ENCODE data around the gene TMEM100. TPM values are rescaled to one million over a fixed set of nuclear protein-coding genes. Genes with fewer than 3 reads are reported as not detected.

TMEM100 gene
- total RNA-seq, 1 experiment from 2014 or later = not detected

DNA sequence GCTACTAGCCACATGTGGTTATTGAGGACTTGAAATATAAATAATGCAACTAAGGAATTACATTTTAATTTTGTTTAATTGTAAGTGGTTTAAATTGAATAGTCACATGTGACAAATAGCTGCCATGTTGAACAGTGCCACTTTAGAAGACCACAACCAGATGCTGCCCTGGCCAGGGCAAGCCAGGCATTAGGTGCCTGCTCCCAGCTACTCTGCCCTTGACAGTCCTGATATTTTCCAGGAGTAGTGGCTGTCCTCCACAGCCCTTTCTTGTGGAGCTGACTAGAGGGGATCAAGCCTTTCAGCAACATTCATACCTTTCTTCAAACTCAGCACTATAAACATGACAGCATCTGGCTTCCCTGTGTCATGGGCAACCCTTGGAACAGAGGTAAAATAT is 31.0 kb downstream of the TMEM100 start:
- H3K4me3 ChIP-seq = no peak overlapping the region
- TF ChIP-seq CTCF (conservative IDR thresholded peaks at IDR 0.05) = no peak
- TF ChIP-seq EZH2 (IDR thresholded peaks at IDR 0.05; ENCODE audit: low read depth) = no peak
- no peaks in the 10 kb centered on the region for H3K4me1 ChIP-seq (replicated peaks; ENCODE audit: insufficient read depth)
- intact Hi-C loops (cut with micrococcal nuclease; ENCODE audit: unreplicated experiment) = no loop called here
- peaks cover 61% of the 10 kb centered on the region for H3K27me3 ChIP-seq (ENCODE audit: insufficient read depth, low read depth)
- POLR2A ChIA-PET (ENCODE audit: unreplicated experiment) = no interaction called here
- H2AFZ ChIP-seq = no peak overlapping the region
- no peaks in the 10 kb centered on the region for H3K79me2 ChIP-seq (ENCODE audit: low read depth)
- H3K4me2 ChIP-seq = no peak overlapping the region
- no peaks in the 10 kb centered on the region for H3F3A ChIP-seq (ENCODE audit: insufficient read depth, low read depth)
- H3K9me3 ChIP-seq (ENCODE audit: insufficient read depth, low read depth) = no peaks in the 10 kb centered on the region
- CTCF ChIA-PET = interaction anchor here (0.6 kb wide), 1 partner anchor 286 kb away, joined by 3 read pairs; no protein-coding TSS in a partner anchor
- no peak for DNase-seq
- no TSS peak for BruUV-seq (replicated peaks)
- no peaks in the 10 kb centered on the region for H3K36me3 ChIP-seq (ENCODE audit: low read depth)
- no peaks in the 10 kb centered on the region for H4K20me1 ChIP-seq (ENCODE audit: insufficient read depth)
- no peaks in the 10 kb centered on the region for H3K9me2 ChIP-seq (ENCODE audit: insufficient read depth)
- no peak overlapping the region for H3K27ac ChIP-seq

- POLR2A ChIA-PET (ENCODE audit: unreplicated experiment) = no interaction called here
Observed at GRCh38 chr17:55690105-55690508, 32.6 kb downstream of the TMEM100 start.

DNA sequence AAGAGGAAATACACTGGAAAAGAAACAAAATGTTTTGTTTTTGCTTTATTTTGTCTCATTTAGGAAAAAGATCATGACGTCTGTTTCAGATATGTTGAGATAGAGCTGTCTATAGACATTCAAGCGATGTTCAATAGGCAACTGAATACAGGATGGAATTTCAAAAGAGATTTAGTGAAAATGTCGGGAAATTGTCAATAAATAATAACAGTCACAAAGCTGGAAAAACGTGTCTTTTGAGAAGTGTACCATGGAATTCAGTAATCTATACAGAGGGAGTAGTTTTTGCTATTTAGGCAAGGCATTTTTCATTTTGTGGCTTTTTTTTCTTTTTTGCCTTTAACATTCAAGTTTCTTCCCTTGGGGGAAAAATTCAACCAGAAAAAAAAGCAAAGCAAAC is 33.0 kb downstream of the TMEM100 start:
- Histone ChIP-seq H3F3A (ENCODE audit: insufficient read depth, low read depth) (no peaks in the 10 kb centered on the region), H3K4me2 (no peak overlapping the region), H3K36me3 (ENCODE audit: low read depth) (no peaks in the 10 kb centered on the region), H4K20me1 (ENCODE audit: insufficient read depth) (no peaks in the 10 kb centered on the region), H3K79me2 (ENCODE audit: low read depth) (no peaks in the 10 kb centered on the region), H3K4me1 (replicated peaks; ENCODE audit: insufficient read depth) (no peaks in the 10 kb centered on the region), H3K4me3 (no peak overlapping the region), H3K9me2 (ENCODE audit: insufficient read depth) (no peaks in the 10 kb centered on the region), H2AFZ (no peak overlapping the region), H3K9me3 (ENCODE audit: insufficient read depth, low read depth) (no peaks in the 10 kb centered on the region), H3K27me3 (ENCODE audit: insufficient read depth, low read depth) (peaks cover 48% of the 10 kb centered on the region), H3K27ac (no peak overlapping the region)
- BruUV-seq (replicated peaks) = no TSS peak
- intact Hi-C loops (cut with micrococcal nuclease; ENCODE audit: unreplicated experiment) = no loop called here
- ChIA-PET POLR2A (ENCODE audit: unreplicated experiment) (no interaction called here), CTCF (no interaction called here)
- TF ChIP-seq EZH2 (IDR thresholded peaks at IDR 0.05; ENCODE audit: low read depth) (no peak), CTCF (conservative IDR thresholded peaks at IDR 0.05) (no peak)
- DNase-seq = no peak

More at GRCh38 chr17:55690105-55690508, 32.6 kb downstream of the TMEM100 start:
- TF ChIP-seq CTCF (conservative IDR thresholded peaks at IDR 0.05) = no peak
- TF ChIP-seq EZH2 (IDR thresholded peaks at IDR 0.05; ENCODE audit: low read depth) = no peak
- CTCF ChIA-PET = no interaction called here
- BruUV-seq (replicated peaks) = no TSS peak
- H3K27ac ChIP-seq = no peak overlapping the region
- H3K4me1 ChIP-seq (replicated peaks; ENCODE audit: insufficient read depth) = no peaks in the 10 kb centered on the region
- no peaks in the 10 kb centered on the region for H3K36me3 ChIP-seq (ENCODE audit: low read depth)
- intact Hi-C loops (cut with micrococcal nuclease; ENCODE audit: unreplicated experiment) = no loop called here
- no peak overlapping the region for H2AFZ ChIP-seq
- no peaks in the 10 kb centered on the region for H3K9me2 ChIP-seq (ENCODE audit: insufficient read depth)
- H3F3A ChIP-seq (ENCODE audit: insufficient read depth, low read depth) = no peaks in the 10 kb centered on the region
- peaks cover 50% of the 10 kb centered on the region for H3K27me3 ChIP-seq (ENCODE audit: insufficient read depth, low read depth)
- H3K9me3 ChIP-seq (ENCODE audit: insufficient read depth, low read depth) = no peaks in the 10 kb centered on the region
- no peaks in the 10 kb centered on the region for H3K79me2 ChIP-seq (ENCODE audit: low read depth)
- H3K4me2 ChIP-seq = no peak overlapping the region
- DNase-seq = no peak
- no peak overlapping the region for H3K4me3 ChIP-seq
- no peaks in the 10 kb centered on the region for H4K20me1 ChIP-seq (ENCODE audit: insufficient read depth)
